ENCODE data around the gene AFF4.

The AFF4 gene

GRCh38 chr5:132825834-132826391 is 137.5 kb downstream of the AFF4 start:
- no peak for DNase-seq
